Erythroblast (primary cell): Measurements from ENCODE around the gene DDR1.

Experiments
- GATA1 ChIP-seq: IDR thresholded peaks from 2 replicates; pipeline ENCODE4 v1.6.1; 2011; ENCODE audit warnings: low read depth, mild to moderate bottlenecking, control low read depth, low read length, moderate library complexity
- POLR2A ChIP-seq: IDR thresholded peaks from 2 replicates; pipeline ENCODE4 v1.6.1; 2011; ENCODE audit warnings: mild to moderate bottlenecking, low read length

DNA sequence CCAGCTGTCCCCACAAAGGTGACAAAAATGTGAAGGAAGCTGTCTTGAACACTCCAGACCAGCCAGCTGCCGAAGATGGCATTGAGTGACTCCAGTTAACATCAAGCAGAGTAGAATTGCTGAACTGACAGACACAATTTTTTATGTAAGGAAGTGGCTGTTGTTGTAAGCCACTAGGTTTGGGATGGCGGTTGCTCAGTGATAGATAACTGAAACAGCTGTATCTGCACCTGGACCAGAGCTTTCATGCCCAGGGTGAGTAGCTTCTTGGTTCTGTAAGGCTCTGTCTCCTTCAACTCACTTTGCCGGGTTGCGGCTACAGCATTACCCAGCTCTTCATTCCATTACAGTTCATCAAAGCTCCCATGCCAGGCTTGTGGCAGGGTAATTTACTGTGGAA lies 49.7 kb upstream of the DDR1 start:
- TF ChIP-seq POLR2A: no peak
- TF ChIP-seq GATA1: no peak
